NB4 (cell line): ENCODE data around the gene CYP19A1.

Experiments used
- DNase-seq: peaks from one replicate; pipeline ENCODE4 v3.0.0; 2010; ENCODE audit warnings: low read depth
- H3K4me3 ChIP-seq: one replicate; pipeline ENCODE4 v1.5.1; 2011; ENCODE audit warnings: mild to moderate bottlenecking, low read depth, low read length, moderate library complexity
- CTCF ChIP-seq: IDR thresholded peaks from one replicate; pipeline ENCODE4 v1.5.1; 2012; ENCODE audit warnings: low read depth, low read length
- MAX ChIP-seq: IDR thresholded peaks from 2 replicates; pipeline ENCODE4 v1.6.1; 2011; ENCODE audit warnings: low read depth, low read length
- MYC ChIP-seq: IDR thresholded peaks from 2 replicates; pipeline ENCODE4 v1.6.1; 2011; ENCODE audit warnings: low read depth, low read length
- POLR2A ChIP-seq: IDR thresholded peaks from 2 replicates; pipeline ENCODE4 v1.6.1; 2011; ENCODE audit warnings: mild to moderate bottlenecking; ENCODE audit not compliant: insufficient read length; ENCODE audit errors: extremely low read depth

Gene CYP19A1

GRCh38 chr15:51212239-51212638 lies 126.2 kb downstream of the CYP19A1 start:
- TF ChIP-seq CTCF: no peak
- no peak for TF ChIP-seq POLR2A
- TF ChIP-seq MAX: no peak
- TF ChIP-seq MYC: no peak
- no peak for DNase-seq

GRCh38 chr15:51205050-51205975 lies 133.1 kb downstream of the CYP19A1 start:
- no peak for DNase-seq
- TF ChIP-seq CTCF (no peak), MAX (no peak), MYC (no peak), POLR2A (no peak)
- H3K4me3 ChIP-seq: no peak overlapping the region

More at GRCh38 chr15:51212239-51212638, 126.2 kb downstream of the CYP19A1 start:
- no peak overlapping the region for H3K4me3 ChIP-seq

- H3K4me3 ChIP-seq: no peak overlapping the region
- TF ChIP-seq MYC (no peak), POLR2A (no peak), CTCF (no peak), MAX (no peak)
- no peak for DNase-seq
Measured at GRCh38 chr15:51203797-51204196, 134.6 kb downstream of the CYP19A1 start.

- peak; percentile 56 for DNase-seq
- no peak for TF ChIP-seq CTCF
- TF ChIP-seq POLR2A: no peak
- TF ChIP-seq MAX: no peak
- TF ChIP-seq MYC: no peak
- H3K4me3 ChIP-seq: no peak overlapping the region
Measured at GRCh38 chr15:51202783-51203182, 135.6 kb downstream of the CYP19A1 start.

- H3K4me3 ChIP-seq: no peak overlapping the region
- DNase-seq: no peak
- no peak for TF ChIP-seq CTCF
- no peak for TF ChIP-seq MAX
- no peak for TF ChIP-seq MYC
Measured at GRCh38 chr15:51201581-51201980, 136.8 kb downstream of the CYP19A1 start.
